Measurements from ENCODE around the gene DCAF8L1.

GRCh38 chrX:28015993-28016392, 34.7 kb upstream of the DCAF8L1 start:
- TF ChIP-seq CTCF (IDR thresholded peaks at IDR 0.05) (no peak), POLR2A (IDR thresholded peaks at IDR 0.05) (no peak)

Data from Peyer's patch (tissue), 4 donors.